Sciatic nerve (tissue), 2 donors: ENCODE results near the gene MRPL41. TPM values are rescaled to one million over a fixed set of nuclear protein-coding genes. Genes with fewer than 3 reads are reported as not detected.
"Not testable (repeated sequence)": the region's sequence is repeated elsewhere in the genome, so short reads cannot be mapped to it uniquely, and the experiment has no call there.

ENCODE experiments used
- ATAC-seq: fragments of 200-7000 bp; cut with Tn5 transposase; one replicate; pipeline ENCODE4 v1.9.1; 2020; ENCODE audit warnings: mild to moderate bottlenecking, moderate library complexity
- DNase-seq: peaks from one replicate; pipeline ENCODE4 v3.0.0-alpha.2; 2020; ENCODE audit warnings: low spot score
- intact Hi-C: fragments of 100-400 bp; cut with DNase I; formaldehyde crosslinking; loops from one replicate; pipeline ENCODE4 v1.14.2; 2022
- total RNA-seq: library from RNA; stranded (reverse); fragmentation: NEBNext Ultra II Directional; extraction: Animal tissue kit (Norgen Biotek cat#: 25700); gene quantifications from one replicate; pipeline ENCODE4 v1.2.1, GENCODE V29; 2021
- donor health status: DM: no; HTN: no; CAD: no.
- donor health status: DM: no; HTN: no; CAD: no.

MRPL41 gene
- total RNA-seq, 1 donor from 2014 or later, result 61.1 TPM

- peak; percentile 98 for DNase-seq
- intact Hi-C loops, result no loop called here
- ATAC-seq, result peak; percentile 97
These were observed 27.0 kb downstream of the MRPL41 start, which contains the start of gene DPH7 for GRCh38 chr9:137578518-137579258. DPH7 (minus strand) TSS chr9:137578925; CDS start chr9:137578777, 148 bp downstream.

GRCh38 chr9:137579259-137579604, 27.6 kb downstream of the MRPL41 start:
- DNase-seq (no peak), ATAC-seq (no peak)
- intact Hi-C loops, result no loop called here

- intact Hi-C loops, result no loop called here
- no peak for ATAC-seq
- no peak for DNase-seq
These were observed 28.7 kb downstream of the MRPL41 start for GRCh38 chr9:137580209-137580953.

- intact Hi-C loops, result no loop called here
- DNase-seq, result no peak
These were observed 29.3 kb downstream of the MRPL41 start for GRCh38 chr9:137580954-137581322.

GRCh38 chr9:137581361-137582285, 29.9 kb downstream of the MRPL41 start:
- intact Hi-C loops, result no loop called here
- no peak for ATAC-seq
- no peak for DNase-seq

More at GRCh38 chr9:137580954-137581322, 29.3 kb downstream of the MRPL41 start:
- no peak for ATAC-seq

- DNase-seq, result no peak
- intact Hi-C loops, result no loop called here
- no peak for ATAC-seq
These were observed 30.7 kb downstream of the MRPL41 start for GRCh38 chr9:137582286-137582860.

- intact Hi-C loops, result no loop called here
- ATAC-seq, result no peak
- DNase-seq, result no peak
These were observed 31.7 kb downstream of the MRPL41 start for GRCh38 chr9:137583347-137583746.

- DNase-seq (no peak), ATAC-seq (no peak)
- intact Hi-C loops, result no loop called here
These were observed 32.3 kb downstream of the MRPL41 start for GRCh38 chr9:137583957-137584356.

- ATAC-seq, result no peak
- intact Hi-C loops, result no loop called here
- no peak for DNase-seq
These were observed 35.2 kb downstream of the MRPL41 start for GRCh38 chr9:137586854-137587253.

GRCh38 chr9:137588311-137588710, 36.6 kb downstream of the MRPL41 start:
- no peak for DNase-seq
- intact Hi-C loops, result no loop called here

GRCh38 chr9:137588891-137589290, 37.2 kb downstream of the MRPL41 start:
- DNase-seq (no peak), ATAC-seq (no peak)
- intact Hi-C loops, result no loop called here

More at GRCh38 chr9:137588311-137588710, 36.6 kb downstream of the MRPL41 start:
- no peak for ATAC-seq

GRCh38 chr9:137589441-137590122, 37.9 kb downstream of the MRPL41 start:
- ATAC-seq (no peak), DNase-seq (no peak)

GRCh38 chr9:137590123-137590468, 38.4 kb downstream of the MRPL41 start:
- ATAC-seq (no peak), DNase-seq (no peak)
- intact Hi-C loops, result no loop called here

More at GRCh38 chr9:137589441-137590122, 37.9 kb downstream of the MRPL41 start:
- intact Hi-C loops, result no loop called here

- intact Hi-C loops, result no loop called here
- peak; percentile 93 for DNase-seq
- ATAC-seq, result peak; percentile 99
These were observed 39.0 kb downstream of the MRPL41 start, which contains the start of gene ZMYND19 for GRCh38 chr9:137590469-137591383. ZMYND19 (minus strand) TSS chr9:137590512; CDS start chr9:137590263, 249 bp downstream.

- intact Hi-C loops, result no loop called here
- ATAC-seq (no peak), DNase-seq (no peak)
These were observed 41.1 kb downstream of the MRPL41 start for GRCh38 chr9:137592767-137593166.

GRCh38 chr9:137593176-137593575, 41.5 kb downstream of the MRPL41 start:
- intact Hi-C loops, result no loop called here
- ATAC-seq (no peak), DNase-seq (no peak)

- ATAC-seq, DNase-seq, intact Hi-C loops: not testable (repeated sequence)
These were observed 44.9 kb downstream of the MRPL41 start for GRCh38 chr9:137596577-137596976.
